ENCODE results near the gene FBXW8. TPM values are rescaled to one million over a fixed set of nuclear protein-coding genes. Genes with fewer than 3 reads are reported as not detected.

Gene FBXW8
- total and polyA plus RNA-seq, 2 donors from 2014 or later = 3.3 to 20.3 TPM

DNA sequence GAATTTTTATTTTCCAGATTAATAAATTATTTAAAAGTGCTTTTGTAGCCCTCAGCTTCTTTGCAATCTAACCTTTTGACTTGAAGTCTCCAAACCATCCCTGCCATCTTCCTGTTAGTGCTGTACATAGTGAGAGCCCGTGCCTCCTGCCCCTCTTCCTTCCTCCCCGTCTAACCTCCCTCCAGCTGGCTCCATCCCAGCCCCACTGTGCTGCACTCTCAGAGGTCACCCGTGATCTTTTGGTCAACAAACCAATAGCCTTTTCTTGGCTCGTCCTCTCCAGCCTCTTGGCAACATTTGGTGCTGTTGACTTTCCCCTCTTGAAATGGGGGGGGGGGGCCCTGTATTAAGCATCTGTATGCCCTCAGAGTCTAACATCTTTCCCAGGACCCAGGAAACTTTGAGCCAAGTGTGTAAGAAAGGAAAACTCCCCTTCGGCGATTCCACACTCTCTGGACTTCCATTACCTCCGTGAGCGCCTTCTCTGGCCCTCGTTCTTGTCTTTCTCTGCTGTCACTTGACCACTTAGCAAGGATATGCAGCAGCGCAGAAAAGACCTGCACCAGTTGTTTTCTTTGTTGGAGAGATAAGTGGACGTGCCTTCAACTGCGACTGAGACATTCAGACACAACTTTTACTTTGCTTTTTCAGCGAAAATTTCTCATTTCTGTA is 44.1 kb downstream of the FBXW8 start:
- no peak overlapping the region for H3K27ac ChIP-seq (ENCODE audit: low read depth in 2 of 2, low read length in 2 of 2)
- no peak for FAIRE-seq
- peaks cover 0 to under 1% (median 0%) of the 10 kb centered on the region in 3 donors for H3K36me3 ChIP-seq (ENCODE audit: control insufficient read depth in 2 of 3, insufficient read depth in 3 of 3, low read length in 3 of 3)
- DNase-seq = peak in 2 of 5 donors; percentile 20 to 74
- intact Hi-C loops (cut with DNase I) = no loop called here
- no peak overlapping the region for H3K4me3 ChIP-seq (ENCODE audit: low read length in 3 of 3)
- no peaks in the 10 kb centered on the region for H3K27me3 ChIP-seq (ENCODE audit: control insufficient read depth, insufficient read depth, low read length)
- H3K9ac ChIP-seq (ENCODE audit: low read length in 3 of 3) = no peak overlapping the region
- no peaks in the 10 kb centered on the region for H3K4me1 ChIP-seq (ENCODE audit: control insufficient read depth in 2 of 3, insufficient read depth in 2 of 3, low read depth in 1 of 3, low read length in 3 of 3)
- no peak for TF ChIP-seq CTCF (IDR thresholded peaks at IDR 0.05; ENCODE audit: borderline replicate concordance, extremely low read depth, insufficient read depth)
- H3K9me3 ChIP-seq (ENCODE audit: control insufficient read depth in 2 of 3, insufficient read depth in 1 of 3, low read length in 3 of 3) = no peaks in the 10 kb centered on the region

DNA sequence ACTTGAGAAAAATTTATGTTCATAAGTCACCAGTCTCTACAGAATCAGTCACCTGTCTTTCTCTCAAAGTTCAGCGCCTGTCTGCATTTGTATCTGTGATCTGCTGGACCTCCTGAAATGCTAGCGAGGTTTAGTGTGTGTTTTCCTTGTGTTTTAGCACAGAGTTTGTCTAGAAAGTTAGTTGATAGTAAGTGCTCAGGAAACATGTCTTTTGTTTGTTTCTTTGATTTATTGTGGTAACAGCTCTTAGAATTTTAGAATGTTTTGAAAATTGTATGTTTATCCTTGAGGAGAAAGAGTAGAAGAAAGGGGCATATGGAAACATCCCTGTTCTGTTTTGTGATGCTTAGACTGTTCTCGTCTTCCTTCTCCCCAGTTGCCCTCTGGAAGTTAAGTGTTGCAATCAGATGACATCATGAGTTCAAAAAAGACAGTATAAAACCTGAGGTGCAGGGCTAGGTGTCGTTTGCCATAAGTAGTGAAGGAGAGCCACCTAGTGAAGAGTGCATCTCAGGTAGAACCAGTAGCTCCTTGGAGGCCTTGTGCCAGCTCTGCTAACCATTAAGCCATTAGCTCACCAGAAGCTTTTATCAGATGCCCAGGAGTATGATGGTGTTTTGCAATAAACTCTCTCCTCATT is 44.8 kb downstream of the FBXW8 start:
- peak; percentile 29 for TF ChIP-seq CTCF (IDR thresholded peaks at IDR 0.05; ENCODE audit: borderline replicate concordance, extremely low read depth, insufficient read depth)
- H3K27ac ChIP-seq (ENCODE audit: low read depth in 2 of 2, low read length in 2 of 2) = no peak overlapping the region
- intact Hi-C loops (cut with DNase I) = no loop called here
- FAIRE-seq = no peak
- no peak overlapping the region for H3K9ac ChIP-seq (ENCODE audit: low read length in 3 of 3)
- H3K9me3 ChIP-seq (ENCODE audit: control insufficient read depth in 2 of 3, insufficient read depth in 1 of 3, low read length in 3 of 3) = no peaks in the 10 kb centered on the region
- H3K4me1 ChIP-seq (ENCODE audit: control insufficient read depth in 2 of 3, insufficient read depth in 2 of 3, low read depth in 1 of 3, low read length in 3 of 3) = no peaks in the 10 kb centered on the region
- H3K27me3 ChIP-seq (ENCODE audit: control insufficient read depth, insufficient read depth, low read length) = no peaks in the 10 kb centered on the region
- peak in 1 of 5 donors; percentile 52 for DNase-seq
- H3K36me3 ChIP-seq (ENCODE audit: control insufficient read depth in 2 of 3, insufficient read depth in 3 of 3, low read length in 3 of 3) = no peaks in the 10 kb centered on the region
- no peak overlapping the region for H3K4me3 ChIP-seq (ENCODE audit: low read length in 3 of 3)

DNA sequence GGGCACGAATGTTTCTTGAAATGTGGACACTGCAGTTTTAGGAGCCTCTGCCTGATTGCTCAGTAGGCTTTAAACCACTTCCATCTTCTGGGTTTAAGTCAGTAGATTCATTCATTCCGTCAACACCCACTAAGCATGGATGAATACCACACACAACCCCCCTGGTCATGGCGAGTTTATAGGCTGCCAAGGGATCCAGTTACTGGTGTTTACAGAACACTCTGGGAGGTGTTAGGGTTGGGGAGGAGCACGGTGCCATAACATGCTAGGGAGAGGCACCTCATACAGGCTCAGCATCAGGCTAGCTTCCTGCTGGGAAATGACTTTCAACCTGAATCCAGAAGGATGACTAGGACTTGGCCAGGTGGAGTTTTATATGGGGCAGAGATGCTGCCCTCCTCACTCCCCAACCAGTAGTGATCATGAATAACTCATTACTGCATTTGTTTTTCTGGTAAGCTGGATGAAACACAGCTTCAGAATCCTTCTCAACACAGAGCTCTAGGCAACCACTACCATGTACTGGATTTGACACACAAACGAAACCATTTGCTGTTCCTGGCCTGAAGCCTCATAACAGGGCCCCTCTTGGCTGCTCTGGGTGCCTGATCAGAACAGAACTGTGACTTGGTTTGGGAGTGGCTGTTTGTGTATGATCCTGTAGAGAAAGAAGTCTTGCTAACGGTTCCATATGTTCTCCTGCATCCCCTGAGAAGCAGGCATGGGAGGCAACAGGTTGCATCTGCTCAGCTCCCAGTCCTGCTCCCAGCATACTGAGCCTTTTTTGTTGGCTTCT is 47.9 kb downstream of the FBXW8 start:
- intact Hi-C loops (cut with DNase I) = no loop called here
- Histone ChIP-seq H3K9me3 (ENCODE audit: control insufficient read depth in 2 of 3, insufficient read depth in 1 of 3, low read length in 3 of 3) (no peaks in the 10 kb centered on the region), H3K27ac (ENCODE audit: low read depth in 2 of 2, low read length in 2 of 2) (no peak overlapping the region), H3K9ac (ENCODE audit: low read length in 3 of 3) (no peak overlapping the region), H3K36me3 (ENCODE audit: control insufficient read depth in 2 of 3, insufficient read depth in 3 of 3, low read length in 3 of 3) (no peaks in the 10 kb centered on the region), H3K4me3 (ENCODE audit: low read length in 3 of 3) (no peak overlapping the region), H3K4me1 (ENCODE audit: control insufficient read depth in 2 of 3, insufficient read depth in 2 of 3, low read depth in 1 of 3, low read length in 3 of 3) (no peaks in the 10 kb centered on the region), H3K27me3 (ENCODE audit: control insufficient read depth, insufficient read depth, low read length) (no peaks in the 10 kb centered on the region)
- no peak for DNase-seq
- TF ChIP-seq CTCF (IDR thresholded peaks at IDR 0.05; ENCODE audit: borderline replicate concordance, extremely low read depth, insufficient read depth) = no peak
- FAIRE-seq = no peak

Measured in kidney (tissue), 14 donors.